Gastrocnemius medialis (tissue), 4 donors: ENCODE data around the gene IKZF2.

Experiments used
- POLR2A ChIP-seq, 2 donors: fragments of 450-650 bp; IDR thresholded peaks; one replicate each; pipeline ENCODE4 v1.6.1; 2017; ENCODE audit warnings: antibody characterized with exemption in 2 of 2, mild to moderate bottlenecking in 2 of 2, moderate library complexity in 2 of 2
- TF ChIP-seq, protein P1 (sequence below), 5 experiments: fragments of 450-650 bp in 3 of 5; fragments of 200-600 bp in 2 of 5; sonication (generic) in 2 of 5; IDR thresholded peaks in 4 of 5; conservative IDR thresholded peaks in 1 of 5; 1 replicate in 4 of 5; 2 replicates in 1 of 5; pipeline ENCODE4 v1.5.1; 2016 to 2019; ENCODE audit warnings: antibody characterized with exemption in 5 of 5, mild to moderate bottlenecking in 3 of 5, moderate library complexity in 3 of 5

DNA sequence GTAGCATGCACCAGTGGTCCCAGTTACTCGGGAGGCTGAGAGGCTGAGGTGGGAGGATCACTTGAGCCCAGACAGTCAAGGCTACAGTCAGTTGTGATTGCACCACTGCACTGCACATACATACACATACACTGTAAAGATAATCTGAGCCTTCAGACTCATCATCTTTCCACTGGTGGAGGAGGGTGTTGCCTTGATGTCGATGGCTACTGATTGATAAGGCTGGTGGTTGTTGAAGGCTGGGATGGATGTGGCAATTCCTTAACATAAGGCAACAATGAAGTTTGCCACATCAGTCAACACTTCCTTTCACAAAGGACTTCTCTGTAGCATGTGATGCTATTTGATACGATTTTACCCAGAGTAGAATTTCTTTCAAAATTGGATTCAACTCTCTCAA is 118.8 kb downstream of the IKZF2 start:
- TF ChIP-seq, protein P1, sequence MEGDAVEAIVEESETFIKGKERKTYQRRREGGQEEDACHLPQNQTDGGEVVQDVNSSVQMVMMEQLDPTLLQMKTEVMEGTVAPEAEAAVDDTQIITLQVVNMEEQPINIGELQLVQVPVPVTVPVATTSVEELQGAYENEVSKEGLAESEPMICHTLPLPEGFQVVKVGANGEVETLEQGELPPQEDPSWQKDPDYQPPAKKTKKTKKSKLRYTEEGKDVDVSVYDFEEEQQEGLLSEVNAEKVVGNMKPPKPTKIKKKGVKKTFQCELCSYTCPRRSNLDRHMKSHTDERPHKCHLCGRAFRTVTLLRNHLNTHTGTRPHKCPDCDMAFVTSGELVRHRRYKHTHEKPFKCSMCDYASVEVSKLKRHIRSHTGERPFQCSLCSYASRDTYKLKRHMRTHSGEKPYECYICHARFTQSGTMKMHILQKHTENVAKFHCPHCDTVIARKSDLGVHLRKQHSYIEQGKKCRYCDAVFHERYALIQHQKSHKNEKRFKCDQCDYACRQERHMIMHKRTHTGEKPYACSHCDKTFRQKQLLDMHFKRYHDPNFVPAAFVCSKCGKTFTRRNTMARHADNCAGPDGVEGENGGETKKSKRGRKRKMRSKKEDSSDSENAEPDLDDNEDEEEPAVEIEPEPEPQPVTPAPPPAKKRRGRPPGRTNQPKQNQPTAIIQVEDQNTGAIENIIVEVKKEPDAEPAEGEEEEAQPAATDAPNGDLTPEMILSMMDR (IDR thresholded peaks at IDR 0.05 in 4 of 5, conservative IDR thresholded peaks at IDR 0.05 in 1 of 5) = no peak
- no peak for TF ChIP-seq POLR2A (IDR thresholded peaks at IDR 0.05)
